ENCODE data around the gene RPS16. TPM values are rescaled to one million over a fixed set of nuclear protein-coding genes. Genes with fewer than 3 reads are reported as not detected.
A peak's percentile ranks its signal among the peaks of the same experiment; 100 is the strongest.

Gene RPS16
- total and polyA plus RNA-seq, 9 of the 15 experiments (the other 6 are each of a cell fraction or from before 2014, with no cell fraction given): 82.6 to 3,671 (median 2,204) TPM

DNA sequence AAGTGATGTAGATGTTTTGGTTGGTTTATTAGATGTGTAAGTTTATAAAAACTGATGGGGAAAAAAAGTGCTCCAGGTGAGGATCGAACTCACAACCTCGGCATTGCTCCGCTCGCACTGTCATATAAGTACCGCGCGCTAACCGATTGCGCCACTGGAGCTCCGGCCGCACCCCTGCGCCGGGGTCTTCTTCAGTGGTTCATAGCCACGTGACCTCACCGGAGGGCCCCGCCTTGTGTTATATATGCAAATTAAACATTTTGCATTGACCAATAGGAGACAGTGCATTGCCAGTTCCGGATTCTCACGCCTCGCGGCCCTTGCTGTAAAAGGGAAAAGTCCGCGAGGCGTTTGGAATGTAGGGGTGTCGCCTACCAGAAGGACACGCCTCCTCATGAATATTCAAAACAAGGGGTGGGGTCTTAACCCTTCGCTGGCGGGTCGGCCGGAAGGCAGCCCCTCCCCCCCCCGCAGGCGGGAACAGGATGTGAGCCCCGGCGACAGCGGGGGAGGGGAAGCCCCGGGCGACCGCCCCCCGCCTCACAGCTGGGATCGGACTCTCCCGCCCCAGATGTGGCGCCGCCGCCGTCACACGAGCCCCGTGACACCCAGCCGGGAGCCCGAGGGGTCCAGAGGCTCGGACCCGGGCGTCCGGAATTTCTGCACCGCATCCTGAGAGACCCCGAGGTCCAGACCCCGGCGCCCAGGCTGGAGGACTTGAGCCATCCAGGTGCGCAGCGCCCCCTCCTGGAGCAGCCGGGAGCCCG lies 23.5 kb downstream of the RPS16 start, which contains the start of gene PLEKHG2 (continued):
- TF ChIP-seq C11orf30 (IDR thresholded peaks at IDR 0.05; ENCODE audit: low read depth) (no peak), NR3C1 (CRISPR knock-in tag; IDR thresholded peaks at IDR 0.05) (no peak), RBM14 (IDR thresholded peaks at IDR 0.05; ENCODE audit: borderline replicate concordance, insufficient read depth, low read depth, low read length) (no peak), SNRNP70 (optimal IDR thresholded peaks at IDR 0.05; ENCODE audit: low read depth, low read length) (no peak), SPI1 (IDR thresholded peaks at IDR 0.05; ENCODE audit: borderline replicate concordance, low read depth, low read length) (peak; percentile 79), ZNF347 (CRISPR knock-in tag; IDR thresholded peaks at IDR 0.05; ENCODE audit: low read depth) (no peak), MYC (IDR thresholded peaks at IDR 0.05; ENCODE audit: low read depth, low read length) (peak; percentile 73), MYC (CRISPR knock-in tag; IDR thresholded peaks at IDR 0.05; ENCODE audit: borderline replicate concordance, low read depth) (no peak), ZNF586 (CRISPR knock-in tag; conservative IDR thresholded peaks at IDR 0.05) (no peak), ZNF445 (CRISPR knock-in tag; IDR thresholded peaks at IDR 0.05; ENCODE audit: low read depth) (no peak), SMAD1 (IDR thresholded peaks at IDR 0.05; ENCODE audit: low read depth, low read length, partially characterized antibody) (no peak), ZNF146 (CRISPR knock-in tag; IDR thresholded peaks at IDR 0.05; ENCODE audit: unreplicated experiment) (no peak), HIVEP1 (CRISPR knock-in tag; IDR thresholded peaks at IDR 0.05) (no peak), SREBF1 (IDR thresholded peaks at IDR 0.05; ENCODE audit: borderline replicate concordance, low read depth, low read length) (peak; percentile 79), POLR2AphosphoS5 (IDR thresholded peaks at IDR 0.05; ENCODE audit: control insufficient read depth, insufficient read depth, low read depth, low read length) (peak; percentile 53; the same call in 1 of the 2 replicates), IFI16 (CRISPR knock-in tag; IDR thresholded peaks at IDR 0.05) (no peak), EZH2 (IDR thresholded peaks at IDR 0.05; ENCODE audit: borderline replicate concordance, low read depth, low read length) (no peak), MCM7 (IDR thresholded peaks at IDR 0.05) (no peak)
- TF ChIP-seq, protein P1, sequence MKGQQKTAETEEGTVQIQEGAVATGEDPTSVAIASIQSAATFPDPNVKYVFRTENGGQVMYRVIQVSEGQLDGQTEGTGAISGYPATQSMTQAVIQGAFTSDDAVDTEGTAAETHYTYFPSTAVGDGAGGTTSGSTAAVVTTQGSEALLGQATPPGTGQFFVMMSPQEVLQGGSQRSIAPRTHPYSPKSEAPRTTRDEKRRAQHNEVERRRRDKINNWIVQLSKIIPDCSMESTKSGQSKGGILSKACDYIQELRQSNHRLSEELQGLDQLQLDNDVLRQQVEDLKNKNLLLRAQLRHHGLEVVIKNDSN (CRISPR knock-in tag; IDR thresholded peaks at IDR 0.05): peak; percentile 92
- TF ChIP-seq, protein P2, sequence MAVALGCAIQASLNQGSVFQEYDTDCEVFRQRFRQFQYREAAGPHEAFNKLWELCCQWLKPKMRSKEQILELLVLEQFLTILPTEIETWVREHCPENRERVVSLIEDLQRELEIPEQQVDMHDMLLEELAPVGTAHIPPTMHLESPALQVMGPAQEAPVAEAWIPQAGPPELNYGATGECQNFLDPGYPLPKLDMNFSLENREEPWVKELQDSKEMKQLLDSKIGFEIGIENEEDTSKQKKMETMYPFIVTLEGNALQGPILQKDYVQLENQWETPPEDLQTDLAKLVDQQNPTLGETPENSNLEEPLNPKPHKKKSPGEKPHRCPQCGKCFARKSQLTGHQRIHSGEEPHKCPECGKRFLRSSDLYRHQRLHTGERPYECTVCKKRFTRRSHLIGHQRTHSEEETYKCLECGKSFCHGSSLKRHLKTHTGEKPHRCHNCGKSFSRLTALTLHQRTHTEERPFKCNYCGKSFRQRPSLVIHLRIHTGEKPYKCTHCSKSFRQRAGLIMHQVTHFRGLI (CRISPR knock-in tag; IDR thresholded peaks at IDR 0.05): no peak
- TF ChIP-seq, protein P3, sequence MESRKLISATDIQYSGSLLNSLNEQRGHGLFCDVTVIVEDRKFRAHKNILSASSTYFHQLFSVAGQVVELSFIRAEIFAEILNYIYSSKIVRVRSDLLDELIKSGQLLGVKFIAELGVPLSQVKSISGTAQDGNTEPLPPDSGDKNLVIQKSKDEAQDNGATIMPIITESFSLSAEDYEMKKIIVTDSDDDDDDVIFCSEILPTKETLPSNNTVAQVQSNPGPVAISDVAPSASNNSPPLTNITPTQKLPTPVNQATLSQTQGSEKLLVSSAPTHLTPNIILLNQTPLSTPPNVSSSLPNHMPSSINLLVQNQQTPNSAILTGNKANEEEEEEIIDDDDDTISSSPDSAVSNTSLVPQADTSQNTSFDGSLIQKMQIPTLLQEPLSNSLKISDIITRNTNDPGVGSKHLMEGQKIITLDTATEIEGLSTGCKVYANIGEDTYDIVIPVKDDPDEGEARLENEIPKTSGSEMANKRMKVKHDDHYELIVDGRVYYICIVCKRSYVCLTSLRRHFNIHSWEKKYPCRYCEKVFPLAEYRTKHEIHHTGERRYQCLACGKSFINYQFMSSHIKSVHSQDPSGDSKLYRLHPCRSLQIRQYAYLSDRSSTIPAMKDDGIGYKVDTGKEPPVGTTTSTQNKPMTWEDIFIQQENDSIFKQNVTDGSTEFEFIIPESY (CRISPR knock-in tag; IDR thresholded peaks at IDR 0.05): peak; percentile 84
- TF ChIP-seq, protein P4, sequence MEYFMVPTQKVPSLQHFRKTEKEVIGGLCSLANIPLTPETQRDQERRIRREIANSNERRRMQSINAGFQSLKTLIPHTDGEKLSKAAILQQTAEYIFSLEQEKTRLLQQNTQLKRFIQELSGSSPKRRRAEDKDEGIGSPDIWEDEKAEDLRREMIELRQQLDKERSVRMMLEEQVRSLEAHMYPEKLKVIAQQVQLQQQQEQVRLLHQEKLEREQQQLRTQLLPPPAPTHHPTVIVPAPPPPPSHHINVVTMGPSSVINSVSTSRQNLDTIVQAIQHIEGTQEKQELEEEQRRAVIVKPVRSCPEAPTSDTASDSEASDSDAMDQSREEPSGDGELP (CRISPR knock-in tag; IDR thresholded peaks at IDR 0.05; ENCODE audit: borderline replicate concordance): peak; percentile 98
- TF ChIP-seq, protein P5, sequence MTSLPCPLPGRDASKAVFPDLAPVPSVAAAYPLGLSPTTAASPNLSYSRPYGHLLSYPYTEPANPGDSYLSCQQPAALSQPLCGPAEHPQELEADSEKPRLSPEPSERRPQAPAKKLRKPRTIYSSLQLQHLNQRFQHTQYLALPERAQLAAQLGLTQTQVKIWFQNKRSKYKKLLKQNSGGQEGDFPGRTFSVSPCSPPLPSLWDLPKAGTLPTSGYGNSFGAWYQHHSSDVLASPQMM (CRISPR knock-in tag; IDR thresholded peaks at IDR 0.05): no peak

All from K562 (cell line).